HEK293 (cell line): ENCODE results near the gene TCF15.

ENCODE experiments used
- CTCF ChIA-PET: fragments of 350-600 bp; formaldehyde crosslinking; extraction: SDS; loops from one replicate; lab custom pipeline; 2021; ENCODE audit warnings: antibody characterized with exemption; lab: Yijun Ruan, JAX
- POLR2A ChIA-PET: fragments of 300-600 bp; formaldehyde crosslinking; extraction: SDS; loops from one replicate; lab custom pipeline; 2020; ENCODE audit warnings: antibody characterized with exemption, inconsistent platforms; lab: Yijun Ruan, JAX
- H3K27ac ChIP-seq: fragments of 200-500 bp; sonication (Bioruptor generic); 2 replicates; pipeline ENCODE4 v1.5.1; 2014; ENCODE audit warnings: low read depth, low read length, control low read depth, inconsistent platforms; ENCODE audit errors: extremely low read depth
- H3K36me3 ChIP-seq, 2 experiments: fragments of 200-500 bp in 1 of 2; sonication (Bioruptor generic) in 1 of 2; 1 replicate in 1 of 2; 2 replicates in 1 of 2; pipeline ENCODE4 v1.5.1; 2014 to 2017; ENCODE audit warnings: inconsistent platforms in 2 of 2, low read length in 2 of 2; ENCODE audit not compliant: control insufficient read depth in 2 of 2, insufficient read depth in 1 of 2
- H3K4me1 ChIP-seq: fragments of 200-500 bp; sonication (Bioruptor generic); 2 replicates; pipeline ENCODE4 v1.5.1; 2014; ENCODE audit warnings: mild to moderate bottlenecking, low read length, inconsistent platforms; ENCODE audit not compliant: control insufficient read depth, insufficient read depth
- H3K4me3 ChIP-seq: 2 replicates; pipeline ENCODE4 v1.5.1; 2011; ENCODE audit warnings: low read depth, mild to moderate bottlenecking, control low read depth, low read length, moderate library complexity
- H3K9me3 ChIP-seq: fragments of 200-500 bp; sonication (Bioruptor generic); 2 replicates; pipeline ENCODE4 v1.5.1; 2014; ENCODE audit warnings: low read depth, low read length, inconsistent platforms; ENCODE audit not compliant: control insufficient read depth, insufficient read depth
- GLI2 ChIP-seq: fragments of 450-650 bp; formaldehyde crosslinking; IDR thresholded peaks from 2 replicates; pipeline ENCODE4; 2017; ENCODE audit warnings: missing biosample characterization, missing genetic modification characterization, low read depth, borderline replicate concordance
- GLI4 ChIP-seq: fragments of 450-650 bp; formaldehyde crosslinking; IDR thresholded peaks from 2 replicates; pipeline ENCODE4 v1.5.1; 2016; ENCODE audit warnings: missing biosample characterization, missing genetic modification characterization
- KLF10 ChIP-seq: fragments of 450-650 bp; IDR thresholded peaks from 2 replicates; pipeline ENCODE4 v1.5.1; 2018; ENCODE audit warnings: missing biosample characterization, mild to moderate bottlenecking, missing genetic modification characterization
- SETDB1 ChIP-seq: IDR thresholded peaks from one replicate; pipeline ENCODE4 v1.6.1; 2017; ENCODE audit warnings: mild to moderate bottlenecking, low read length, moderate library complexity, mixed read lengths; ENCODE audit not compliant: insufficient read length
- ZFHX2 ChIP-seq: fragments of 450-650 bp; formaldehyde crosslinking; conservative IDR thresholded peaks from 2 replicates; pipeline ENCODE4 v1.5.1; 2016; ENCODE audit warnings: missing biosample characterization, missing genetic modification characterization
- ZNF138 ChIP-seq: fragments of 450-650 bp; formaldehyde crosslinking; IDR thresholded peaks from 2 replicates; pipeline ENCODE4 v1.5.1; 2016; ENCODE audit warnings: missing biosample characterization, missing genetic modification characterization, borderline replicate concordance
- ZNF473 ChIP-seq: fragments of 450-650 bp; formaldehyde crosslinking; IDR thresholded peaks from 2 replicates; pipeline ENCODE4 v1.5.1; 2017; ENCODE audit warnings: missing biosample characterization, missing genetic modification characterization
- ZNF654 ChIP-seq: fragments of 450-650 bp; formaldehyde crosslinking; IDR thresholded peaks from 2 replicates; pipeline ENCODE4 v1.5.1; 2016; ENCODE audit warnings: low read depth, missing biosample characterization, missing genetic modification characterization
- ZNF747 ChIP-seq: fragments of 450-650 bp; formaldehyde crosslinking; IDR thresholded peaks from 2 replicates; pipeline ENCODE4 v1.5.1; 2016; ENCODE audit warnings: missing biosample characterization, missing genetic modification characterization
- ZNF837 ChIP-seq: fragments of 450-650 bp; formaldehyde crosslinking; IDR thresholded peaks from 2 replicates; pipeline ENCODE4 v1.5.1; 2016; ENCODE audit warnings: missing biosample characterization, missing genetic modification characterization
- ZNF843 ChIP-seq: fragments of 450-650 bp; formaldehyde crosslinking; IDR thresholded peaks from 2 replicates; pipeline ENCODE4 v1.5.1; 2016; ENCODE audit warnings: missing biosample characterization, missing genetic modification characterization
- TF ChIP-seq, protein P1 (sequence below): fragments of 450-650 bp; formaldehyde crosslinking; IDR thresholded peaks from 2 replicates; pipeline ENCODE4 v1.5.1; 2016; ENCODE audit warnings: missing biosample characterization, missing genetic modification characterization
- TF ChIP-seq, protein P2 (sequence below): fragments of 450-650 bp; formaldehyde crosslinking; IDR thresholded peaks from 2 replicates; pipeline ENCODE4 v1.5.1; 2016; ENCODE audit warnings: missing biosample characterization, missing genetic modification characterization, borderline replicate concordance
- TF ChIP-seq, protein P3 (sequence below): fragments of 450-650 bp; formaldehyde crosslinking; IDR thresholded peaks from 2 replicates; pipeline ENCODE4 v1.5.1; 2016; ENCODE audit warnings: missing biosample characterization, missing genetic modification characterization
- TF ChIP-seq, protein P4 (sequence below): sonication (generic); formaldehyde crosslinking; IDR thresholded peaks from 2 replicates; pipeline ENCODE4 v1.8.1; 2022; ENCODE audit warnings: mild to moderate bottlenecking, moderate library complexity, missing genetic modification reagents

TCF15 gene

DNA sequence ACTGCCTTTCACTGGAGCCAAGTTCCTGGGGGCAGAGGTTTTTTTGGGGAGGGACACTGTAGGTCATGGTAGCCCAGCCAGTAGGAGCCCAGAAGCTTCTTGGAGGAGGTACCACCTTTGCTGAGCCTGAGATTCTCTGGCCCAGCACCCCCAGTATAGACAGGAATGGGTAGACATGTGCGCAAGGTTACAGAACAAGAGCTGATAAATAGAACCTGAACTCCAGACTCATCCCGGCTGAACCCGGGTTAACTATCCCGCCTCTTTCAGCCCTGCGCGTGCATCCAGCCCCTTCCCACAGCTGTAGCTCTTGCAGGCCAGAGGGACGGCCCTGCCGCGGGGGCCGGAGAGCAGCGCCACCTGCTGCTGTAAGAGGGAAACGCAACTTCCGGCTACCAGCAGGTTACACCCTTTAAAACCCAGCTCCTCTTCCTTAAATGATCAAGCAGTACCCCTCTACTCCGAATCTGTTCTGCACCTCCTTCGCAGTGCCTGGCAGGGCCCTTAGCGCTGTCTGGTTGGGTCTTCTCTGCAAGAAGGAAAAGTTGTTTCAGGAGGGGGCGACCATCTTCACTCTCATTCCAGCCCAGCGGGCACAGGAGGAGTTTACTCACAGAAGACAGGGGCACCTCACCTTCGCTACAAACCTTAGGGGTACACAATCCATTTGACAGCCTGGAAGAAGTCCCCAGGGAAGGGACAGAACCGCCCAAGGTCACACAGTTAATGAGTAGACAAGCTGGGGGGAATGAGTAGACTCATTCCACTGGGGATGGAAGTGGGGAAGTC is 35.4 kb upstream of the TCF15 start (continued):
- TF ChIP-seq ZNF747 (tag by site-specific recombination), result no peak
- TF ChIP-seq ZNF654 (tag by site-specific recombination), result peak; percentile 88
- TF ChIP-seq ZFHX2 (tag by site-specific recombination), result peak; percentile 20; the same call in 1 of the 2 replicates
- no peak for TF ChIP-seq GLI4
- TF ChIP-seq, protein P1, sequence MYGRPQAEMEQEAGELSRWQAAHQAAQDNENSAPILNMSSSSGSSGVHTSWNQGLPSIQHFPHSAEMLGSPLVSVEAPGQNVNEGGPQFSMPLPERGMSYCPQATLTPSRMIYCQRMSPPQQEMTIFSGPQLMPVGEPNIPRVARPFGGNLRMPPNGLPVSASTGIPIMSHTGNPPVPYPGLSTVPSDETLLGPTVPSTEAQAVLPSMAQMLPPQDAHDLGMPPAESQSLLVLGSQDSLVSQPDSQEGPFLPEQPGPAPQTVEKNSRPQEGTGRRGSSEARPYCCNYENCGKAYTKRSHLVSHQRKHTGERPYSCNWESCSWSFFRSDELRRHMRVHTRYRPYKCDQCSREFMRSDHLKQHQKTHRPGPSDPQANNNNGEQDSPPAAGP (tag by site-specific recombination), result no peak
- TF ChIP-seq, all 188 proteins: peak for 19

DNA sequence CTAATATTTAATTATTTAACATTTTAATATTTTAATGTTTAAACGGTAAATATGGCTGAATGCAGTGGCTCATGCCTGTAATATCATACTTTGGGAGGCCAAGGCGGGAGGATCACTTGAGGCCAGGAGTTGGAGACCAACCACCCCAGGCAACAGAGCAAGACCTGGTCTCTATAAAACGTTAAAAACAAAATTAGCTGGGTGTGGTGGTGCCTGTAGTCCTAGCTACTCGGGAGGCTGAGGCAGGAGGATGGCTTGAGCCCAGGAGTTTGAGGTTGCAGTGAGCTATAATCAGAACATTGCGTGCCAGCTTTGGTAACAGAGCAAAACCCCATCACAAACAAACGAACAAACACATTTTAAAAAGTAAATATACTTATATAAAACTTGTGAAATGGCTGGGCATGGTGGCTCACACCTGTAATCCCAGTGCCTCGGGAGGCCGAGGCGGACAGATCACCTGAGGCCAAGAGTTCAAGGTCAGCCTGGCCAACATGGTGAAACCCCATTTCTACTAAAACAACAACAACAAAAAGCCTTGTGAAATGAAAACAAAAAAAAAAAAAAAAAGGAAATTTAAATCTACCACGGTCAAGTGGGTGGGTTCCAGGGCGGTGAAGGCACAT is 34.7 kb upstream of the TCF15 start:
- ChIA-PET CTCF (interaction anchor here (0.5 to 4.1 kb wide), 56 partner anchors 9 to 1630 kb away, joined by 3 to 130 read pairs (median 5); partner anchors contain the start of genes CSNK2A1, TCF15 and TRIB3), POLR2A (interaction anchor here (0.7 to 1.4 kb wide), 6 partner anchors 42 to 264 kb away, joined by 3 to 8 read pairs (median 4); partner anchors contain the start of genes CSNK2A1 and TRIB3)
- no peak overlapping the region for H3K4me3 ChIP-seq
- no peaks in the 10 kb centered on the region for H3K4me1 ChIP-seq
- peaks cover 5 to 31% of the 10 kb centered on the region in 2 experiments; a peak in 2 of 3 replicates for H3K36me3 ChIP-seq
- H3K27ac ChIP-seq, result no peak overlapping the region
- no peaks in the 10 kb centered on the region for H3K9me3 ChIP-seq
- TF ChIP-seq, protein P1 (tag by site-specific recombination), result no peak
- TF ChIP-seq GLI2, result no peak
- no peak for TF ChIP-seq ZNF843 (tag by site-specific recombination)
- no peak for TF ChIP-seq KLF10 (tag by site-specific recombination)
- TF ChIP-seq, protein P2, sequence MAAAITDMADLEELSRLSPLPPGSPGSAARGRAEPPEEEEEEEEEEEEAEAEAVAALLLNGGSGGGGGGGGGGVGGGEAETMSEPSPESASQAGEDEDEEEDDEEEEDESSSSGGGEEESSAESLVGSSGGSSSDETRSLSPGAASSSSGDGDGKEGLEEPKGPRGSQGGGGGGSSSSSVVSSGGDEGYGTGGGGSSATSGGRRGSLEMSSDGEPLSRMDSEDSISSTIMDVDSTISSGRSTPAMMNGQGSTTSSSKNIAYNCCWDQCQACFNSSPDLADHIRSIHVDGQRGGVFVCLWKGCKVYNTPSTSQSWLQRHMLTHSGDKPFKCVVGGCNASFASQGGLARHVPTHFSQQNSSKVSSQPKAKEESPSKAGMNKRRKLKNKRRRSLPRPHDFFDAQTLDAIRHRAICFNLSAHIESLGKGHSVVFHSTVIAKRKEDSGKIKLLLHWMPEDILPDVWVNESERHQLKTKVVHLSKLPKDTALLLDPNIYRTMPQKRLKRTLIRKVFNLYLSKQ (tag by site-specific recombination), result no peak
- no peak for TF ChIP-seq ZNF473 (tag by site-specific recombination)
- TF ChIP-seq, protein P3, sequence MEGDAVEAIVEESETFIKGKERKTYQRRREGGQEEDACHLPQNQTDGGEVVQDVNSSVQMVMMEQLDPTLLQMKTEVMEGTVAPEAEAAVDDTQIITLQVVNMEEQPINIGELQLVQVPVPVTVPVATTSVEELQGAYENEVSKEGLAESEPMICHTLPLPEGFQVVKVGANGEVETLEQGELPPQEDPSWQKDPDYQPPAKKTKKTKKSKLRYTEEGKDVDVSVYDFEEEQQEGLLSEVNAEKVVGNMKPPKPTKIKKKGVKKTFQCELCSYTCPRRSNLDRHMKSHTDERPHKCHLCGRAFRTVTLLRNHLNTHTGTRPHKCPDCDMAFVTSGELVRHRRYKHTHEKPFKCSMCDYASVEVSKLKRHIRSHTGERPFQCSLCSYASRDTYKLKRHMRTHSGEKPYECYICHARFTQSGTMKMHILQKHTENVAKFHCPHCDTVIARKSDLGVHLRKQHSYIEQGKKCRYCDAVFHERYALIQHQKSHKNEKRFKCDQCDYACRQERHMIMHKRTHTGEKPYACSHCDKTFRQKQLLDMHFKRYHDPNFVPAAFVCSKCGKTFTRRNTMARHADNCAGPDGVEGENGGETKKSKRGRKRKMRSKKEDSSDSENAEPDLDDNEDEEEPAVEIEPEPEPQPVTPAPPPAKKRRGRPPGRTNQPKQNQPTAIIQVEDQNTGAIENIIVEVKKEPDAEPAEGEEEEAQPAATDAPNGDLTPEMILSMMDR, result no peak
- TF ChIP-seq, protein P4, sequence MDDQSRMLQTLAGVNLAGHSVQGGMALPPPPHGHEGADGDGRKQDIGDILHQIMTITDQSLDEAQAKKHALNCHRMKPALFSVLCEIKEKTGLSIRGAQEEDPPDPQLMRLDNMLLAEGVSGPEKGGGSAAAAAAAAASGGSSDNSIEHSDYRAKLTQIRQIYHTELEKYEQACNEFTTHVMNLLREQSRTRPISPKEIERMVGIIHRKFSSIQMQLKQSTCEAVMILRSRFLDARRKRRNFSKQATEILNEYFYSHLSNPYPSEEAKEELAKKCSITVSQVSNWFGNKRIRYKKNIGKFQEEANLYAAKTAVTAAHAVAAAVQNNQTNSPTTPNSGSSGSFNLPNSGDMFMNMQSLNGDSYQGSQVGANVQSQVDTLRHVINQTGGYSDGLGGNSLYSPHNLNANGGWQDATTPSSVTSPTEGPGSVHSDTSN (CRISPR knock-in tag), result no peak
- TF ChIP-seq ZNF138, result no peak
- TF ChIP-seq SETDB1, result no peak
- TF ChIP-seq ZNF837 (tag by site-specific recombination), result no peak
